GM12891 (cell line): ENCODE results near the gene NSD1.

Experiments
- POLR2A ChIP-seq: IDR thresholded peaks from 2 replicates; pipeline ENCODE4 v1.6.1; 2011; ENCODE audit warnings: low read depth, low read length, control low read depth
- SPI1 ChIP-seq: IDR thresholded peaks from 2 replicates; pipeline ENCODE4 v1.6.1; 2011; ENCODE audit warnings: low read depth, low read length, control low read depth
- TAF1 ChIP-seq: IDR thresholded peaks from 2 replicates; pipeline ENCODE4 v1.6.1; 2011; ENCODE audit warnings: low read depth, low read length, control low read depth

GRCh38 chr5:177333420-177334154 lies 200.0 kb downstream of the NSD1 start:
- TF ChIP-seq TAF1 (no peak), POLR2A (no peak), SPI1 (no peak)
